HepG2 (cell line): ENCODE results near the gene KSR1. TPM values are rescaled to one million over a fixed set of nuclear protein-coding genes. Genes with fewer than 3 reads are reported as not detected.

Experiments
- ATAC-seq: fragments of 200-7000 bp; cut with Tn5 transposase; 3 replicates; pipeline ENCODE4 v1.9.1; 2020; ENCODE audit warnings: mild to moderate bottlenecking, moderate library complexity
- BruUV-seq: library from RNA; stranded (reverse); fragments of 400-500 nt; replicated peaks from 2 replicates; lab custom pipeline; 2021; lab: Mats Ljungman, UMichigan
- CTCF ChIA-PET: fragments of 300-600 bp; formaldehyde crosslinking; extraction: SDS; loops from one replicate; lab custom pipeline; 2021; ENCODE audit warnings: low total read pairs, inconsistent platforms, low intra/inter-chr PET ratio; lab: Yijun Ruan, JAX
- POLR2A ChIA-PET: fragments of 350-600 bp; sonication (Branson Sonifier 250); formaldehyde crosslinking; loops from one replicate; lab custom pipeline; 2020; ENCODE audit warnings: antibody characterized with exemption, inconsistent platforms; lab: Yijun Ruan, JAX
- DNase-seq: peaks from one replicate; pipeline ENCODE4 v3.0.0-alpha.2; 2015; ENCODE audit warnings: low spot score
- FAIRE-seq: peaks from 3 replicates; lab custom pipeline; 2011; peaks lifted over from hg19 to GRCh38; lab: Jason Lieb, UNC
- H2AFZ ChIP-seq: one replicate; pipeline ENCODE4 v1.6.1; 2011; ENCODE audit warnings: low read length, inconsistent platforms
- H3K27ac ChIP-seq: fragments of 300-600 bp; 3 replicates; pipeline ENCODE4 v1.8.0; 2011; ENCODE audit warnings: mixed run types, mild to moderate bottlenecking, mixed read lengths, low read length, inconsistent platforms; ENCODE audit not compliant: insufficient read depth; ENCODE audit errors: extremely low read length
- H3K27me3 ChIP-seq, 2 experiments: fragments of 200-600 bp in 1 of 2; 2 replicates in 1 of 2; 3 replicates in 1 of 2; pipeline versions ENCODE4 v1.6.0 to v1.8.0; 2011; ENCODE audit warnings: low read length in 2 of 2, mild to moderate bottlenecking in 2 of 2, moderate library complexity in 2 of 2, inconsistent platforms in 1 of 2; ENCODE audit not compliant: insufficient read depth in 2 of 2, control insufficient read depth in 1 of 2
- H3K36me3 ChIP-seq, 2 experiments: fragments of 200-600 bp in 1 of 2; replicated peaks in 1 of 2; 2 replicates in 1 of 2; 3 replicates in 1 of 2; pipeline versions ENCODE4 v1.5.1 to v1.8.0; 2011; ENCODE audit warnings: low read length in 2 of 2, inconsistent platforms in 1 of 2; ENCODE audit not compliant: insufficient read depth in 2 of 2, control insufficient read depth in 1 of 2
- H3K4me1 ChIP-seq: 2 replicates; pipeline ENCODE4 v1.5.1; 2012; ENCODE audit warnings: low read length, inconsistent platforms; ENCODE audit not compliant: insufficient read depth
- H3K4me2 ChIP-seq: 2 replicates; pipeline ENCODE4 v1.6.0; 2011; ENCODE audit warnings: low read depth, low read length, inconsistent platforms
- H3K4me3 ChIP-seq, 3 experiments: fragments of 200-600 bp in 1 of 3; sonication (generic), shearing (Covaris generic) in 1 of 3; replicated peaks in 1 of 3; 2 replicates each; pipeline ENCODE4 v1.5.1; 2011 to 2016; ENCODE audit warnings: low read length in 3 of 3, inconsistent platforms in 2 of 3, low read depth in 2 of 3, mild to moderate bottlenecking in 2 of 3, control low read depth in 1 of 3, mixed read lengths in 1 of 3; ENCODE audit not compliant: insufficient read depth in 1 of 3
- H3K79me2 ChIP-seq: one replicate; pipeline ENCODE4 v1.6.1; 2011; ENCODE audit warnings: low read length, inconsistent platforms; ENCODE audit not compliant: insufficient read depth
- H3K9ac ChIP-seq: 2 replicates; pipeline ENCODE4 v1.6.0; 2011; ENCODE audit warnings: mild to moderate bottlenecking, low read depth, low read length, inconsistent platforms; ENCODE audit not compliant: insufficient read depth
- H3K9me3 ChIP-seq: 2 replicates; pipeline ENCODE4 v1.5.1; 2012; ENCODE audit warnings: mild to moderate bottlenecking, low read length
- H4K20me1 ChIP-seq: 2 replicates; pipeline ENCODE4 v1.6.0; 2011; ENCODE audit warnings: inconsistent platforms, mild to moderate bottlenecking, low read length, moderate library complexity; ENCODE audit not compliant: insufficient read depth
- ERF ChIP-seq: IDR thresholded peaks from 2 replicates; pipeline ENCODE4 v1.6.1; 2018; ENCODE audit warnings: missing biosample characterization, missing genetic modification reagents
- FOSL2 ChIP-seq: sonication (generic); formaldehyde crosslinking; IDR thresholded peaks from 2 replicates; pipeline ENCODE4 v1.4.0; 2020; ENCODE audit warnings: missing genetic modification reagents
- FOXP1 ChIP-seq, 2 experiments: fragments of 450-650 bp in 1 of 2; IDR thresholded peaks; 2 replicates each; pipeline ENCODE4 v1.6.1; 2017 to 2018; ENCODE audit warnings: antibody characterized with exemption in 1 of 2
- KLF13 ChIP-seq: sonication (generic); formaldehyde crosslinking; IDR thresholded peaks from 2 replicates; pipeline ENCODE4 v1.4.0; 2020; ENCODE audit warnings: mild to moderate bottlenecking, missing genetic modification reagents
- NFE2L1 ChIP-seq: sonication (generic); formaldehyde crosslinking; IDR thresholded peaks from 2 replicates; pipeline ENCODE4 v1.4.0; 2020; ENCODE audit warnings: missing genetic modification reagents, mild to moderate bottlenecking, borderline replicate concordance
- NR2C2 ChIP-seq: sonication (generic); formaldehyde crosslinking; IDR thresholded peaks from 2 replicates; pipeline ENCODE4 v1.4.0; 2020; ENCODE audit warnings: missing genetic modification reagents, mild to moderate bottlenecking, moderate library complexity, borderline replicate concordance
- RAD21 ChIP-seq: fragments of 450-650 bp; formaldehyde crosslinking; IDR thresholded peaks from 2 replicates; pipeline ENCODE4 v1.5.0; 2020; ENCODE audit warnings: mild to moderate bottlenecking
- RFXANK ChIP-seq: IDR thresholded peaks from 2 replicates; pipeline ENCODE4 v1.6.1; 2016
- SAFB2 ChIP-seq: sonication (generic); formaldehyde crosslinking; IDR thresholded peaks from 2 replicates; pipeline ENCODE4 v1.5.1; 2020; ENCODE audit warnings: missing genetic modification reagents, low read depth, mild to moderate bottlenecking, borderline replicate concordance
- ZBTB8A ChIP-seq: sonication (generic); formaldehyde crosslinking; IDR thresholded peaks from 2 replicates; pipeline ENCODE4 v1.4.0; 2020; ENCODE audit warnings: mild to moderate bottlenecking, low read depth, missing genetic modification reagents, borderline replicate concordance
- ZC3H4 ChIP-seq: sonication (generic); formaldehyde crosslinking; IDR thresholded peaks from 2 replicates; pipeline ENCODE4 v1.4.0; 2020; ENCODE audit warnings: missing genetic modification reagents, borderline replicate concordance
- ZFP36L2 ChIP-seq: sonication (generic); formaldehyde crosslinking; IDR thresholded peaks from 2 replicates; pipeline ENCODE4 v1.4.0; 2020; ENCODE audit warnings: missing genetic modification reagents
- ZNF124 ChIP-seq: sonication (generic); formaldehyde crosslinking; IDR thresholded peaks from 2 replicates; pipeline ENCODE4 v1.4.0; 2020; ENCODE audit warnings: missing genetic modification reagents
- ZNF432 ChIP-seq: sonication (generic); formaldehyde crosslinking; IDR thresholded peaks from 2 replicates; pipeline ENCODE4 v1.5.0; 2020; ENCODE audit warnings: missing genetic modification reagents, mild to moderate bottlenecking, borderline replicate concordance
- ZNF781 ChIP-seq: sonication (generic); formaldehyde crosslinking; IDR thresholded peaks from 2 replicates; pipeline ENCODE4 v1.5.1; 2020; ENCODE audit warnings: borderline replicate concordance, mild to moderate bottlenecking, missing genetic modification reagents; ENCODE audit errors: not compliant biosample characterization
- WGBS: methylation state at CpG from one replicate; pipeline ENCODE4 v1.1.6; 2017; ENCODE audit warnings: low lambda C conversion rate; 5-methylcytosine and 5-hydroxymethylcytosine counted together
- in situ Hi-C: cut with HindIII; loops from 2 replicates; pipeline ENCODE4 v1.10.0; 2017; ENCODE audit warnings: low pct_unique_long_range_greater_than_20kb; ENCODE audit not compliant: extremely low pct_ligation_motif_present
- intact Hi-C: fragments of 100-400 bp; cut with micrococcal nuclease; formaldehyde crosslinking; loops from one replicate; pipeline ENCODE4 v1.10.0; 2022; ENCODE audit not compliant: unreplicated experiment
- polyA plus RNA-seq, 8 experiments: library from polyadenylated mRNA; depleted of rRNA in 3 of 8; stranded (reverse) in 7 of 8; unstranded in 1 of 8; fragments of >200 nt; fragmentation: Illumina TruSeq in 4 of 8; extraction: Trizol in 4 of 8; gene quantifications; 2 replicates each; pipeline versions ENCODE4 v1.2.1 to v1.2.3, GENCODE V29; 2011 to 2016; ENCODE audit warnings: low read depth in 4 of 8, missing spikeins in 1 of 8, mixed read lengths in 1 of 8; ENCODE audit not compliant: insufficient read depth in 1 of 8
- total RNA-seq, 5 experiments: library from RNA; depleted of rRNA; stranded (reverse); fragments of >200 nt; fragmentation: Illumina TruSeq; extraction: Trizol; gene quantifications; 2 replicates each; pipeline ENCODE4 v1.2.3, GENCODE V29; 2016; ENCODE audit warnings: low read depth in 1 of 5
- TF ChIP-seq, protein P1 (sequence below): IDR thresholded peaks from 2 replicates; pipeline ENCODE4 v1.6.1; 2016
- TF ChIP-seq, protein P2 (sequence below): sonication (generic); formaldehyde crosslinking; IDR thresholded peaks from 2 replicates; pipeline ENCODE4 v1.8.0; 2022; ENCODE audit warnings: low read depth, missing genetic modification reagents
- TF ChIP-seq, protein P3 (sequence below): sonication (generic); formaldehyde crosslinking; IDR thresholded peaks from 2 replicates; pipeline ENCODE4 v1.8.1; 2023; ENCODE audit warnings: missing genetic modification reagents, mild to moderate bottlenecking, borderline replicate concordance
- TF ChIP-seq, protein P4 (sequence below): fragments of 450-650 bp; IDR thresholded peaks from 2 replicates; pipeline ENCODE4 v1.6.1; 2017; ENCODE audit warnings: mild to moderate bottlenecking
- TF ChIP-seq, protein P5 (sequence below): sonication (generic); formaldehyde crosslinking; IDR thresholded peaks from 2 replicates; pipeline ENCODE4 v1.4.0; 2020; ENCODE audit warnings: mild to moderate bottlenecking, low read depth, missing genetic modification reagents

Gene KSR1
- total and polyA plus RNA-seq, 2 of the 13 experiments (the other 11 are each of a cell fraction or from before 2014, with no cell fraction given): 10.1 to 16.6 TPM

DNA sequence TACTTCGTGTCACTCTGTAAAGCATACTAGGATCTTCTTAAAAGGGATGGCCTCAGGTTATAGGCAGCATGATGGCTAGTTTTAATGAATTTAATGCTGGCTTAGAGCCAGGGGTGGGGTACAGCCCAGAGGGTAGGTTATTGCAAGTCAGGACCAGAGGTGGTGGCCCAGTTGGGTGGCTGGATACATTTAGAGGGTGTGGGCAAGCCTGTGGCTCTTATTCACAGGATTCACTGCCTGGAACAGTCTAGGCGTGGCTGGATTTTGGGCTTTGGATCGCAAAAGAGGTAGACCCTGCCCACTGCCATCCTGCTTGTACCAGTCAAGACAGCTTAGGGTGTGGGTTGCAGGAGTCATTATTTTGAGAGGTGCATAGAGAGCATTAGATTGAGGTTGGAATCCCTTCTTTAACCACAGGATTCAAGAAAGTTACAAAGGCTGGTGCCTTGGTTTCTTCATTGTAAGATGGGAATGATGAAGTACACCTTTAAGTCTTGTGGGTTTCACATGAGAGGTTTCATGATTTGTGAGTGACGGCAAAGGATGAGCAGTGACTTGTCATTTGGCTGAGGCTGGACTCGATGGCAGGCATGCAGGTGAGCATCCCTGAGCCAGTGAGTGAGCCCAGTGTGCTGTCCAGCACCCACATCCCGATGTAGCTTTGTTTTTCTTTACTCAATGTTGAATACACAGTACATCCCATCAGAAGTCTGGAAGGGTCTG lies 85.2 kb downstream of the KSR1 start:
- no peaks in the 10 kb centered on the region for H3K36me3 ChIP-seq
- H3K4me3 ChIP-seq: no peak overlapping the region
- H3K27me3 ChIP-seq: no peaks in the 10 kb centered on the region
- TF ChIP-seq, protein P1, sequence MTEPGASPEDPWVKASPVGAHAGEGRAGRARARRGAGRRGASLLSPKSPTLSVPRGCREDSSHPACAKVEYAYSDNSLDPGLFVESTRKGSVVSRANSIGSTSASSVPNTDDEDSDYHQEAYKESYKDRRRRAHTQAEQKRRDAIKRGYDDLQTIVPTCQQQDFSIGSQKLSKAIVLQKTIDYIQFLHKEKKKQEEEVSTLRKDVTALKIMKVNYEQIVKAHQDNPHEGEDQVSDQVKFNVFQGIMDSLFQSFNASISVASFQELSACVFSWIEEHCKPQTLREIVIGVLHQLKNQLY: no peak
- TF ChIP-seq ZNF781 (CRISPR knock-in tag) (no peak), NR2C2 (CRISPR knock-in tag) (no peak), RAD21 (CRISPR knock-in tag) (no peak), ZNF124 (CRISPR knock-in tag) (no peak), ZNF432 (CRISPR knock-in tag) (no peak), ZC3H4 (no peak), ERF (CRISPR knock-in tag) (no peak), FOXP1 (IDR thresholded peaks at IDR 0.05) (no peak), FOXP1 (CRISPR knock-in tag; IDR thresholded peaks at IDR 0.05) (no peak), RFXANK (CRISPR knock-in tag) (no peak), SAFB2 (CRISPR knock-in tag) (no peak), ZBTB8A (CRISPR knock-in tag) (no peak), FOSL2 (CRISPR knock-in tag) (no peak), KLF13 (CRISPR knock-in tag) (no peak), ZFP36L2 (CRISPR knock-in tag) (no peak), NFE2L1 (CRISPR knock-in tag) (no peak)
- TF ChIP-seq, protein P2, sequence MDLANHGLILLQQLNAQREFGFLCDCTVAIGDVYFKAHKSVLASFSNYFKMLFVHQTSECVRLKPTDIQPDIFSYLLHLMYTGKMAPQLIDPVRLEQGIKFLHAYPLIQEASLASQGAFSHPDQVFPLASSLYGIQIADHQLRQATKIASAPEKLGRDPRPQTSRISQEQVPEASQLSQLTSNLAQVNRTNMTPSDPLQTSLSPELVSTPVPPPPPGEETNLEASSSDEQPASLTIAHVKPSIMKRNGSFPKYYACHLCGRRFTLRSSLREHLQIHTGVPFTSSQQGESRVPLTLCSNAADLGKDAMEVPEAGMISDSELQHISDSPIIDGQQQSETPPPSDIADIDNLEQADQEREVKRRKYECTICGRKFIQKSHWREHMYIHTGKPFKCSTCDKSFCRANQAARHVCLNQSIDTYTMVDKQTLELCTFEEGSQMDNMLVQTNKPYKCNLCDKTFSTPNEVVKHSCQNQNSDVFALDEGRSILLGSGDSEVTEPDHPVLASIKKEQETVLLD (CRISPR knock-in tag): no peak
- TF ChIP-seq, protein P3, sequence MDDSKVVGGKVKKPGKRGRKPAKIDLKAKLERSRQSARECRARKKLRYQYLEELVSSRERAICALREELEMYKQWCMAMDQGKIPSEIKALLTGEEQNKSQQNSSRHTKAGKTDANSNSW (CRISPR knock-in tag): no peak
- TF ChIP-seq, protein P4, sequence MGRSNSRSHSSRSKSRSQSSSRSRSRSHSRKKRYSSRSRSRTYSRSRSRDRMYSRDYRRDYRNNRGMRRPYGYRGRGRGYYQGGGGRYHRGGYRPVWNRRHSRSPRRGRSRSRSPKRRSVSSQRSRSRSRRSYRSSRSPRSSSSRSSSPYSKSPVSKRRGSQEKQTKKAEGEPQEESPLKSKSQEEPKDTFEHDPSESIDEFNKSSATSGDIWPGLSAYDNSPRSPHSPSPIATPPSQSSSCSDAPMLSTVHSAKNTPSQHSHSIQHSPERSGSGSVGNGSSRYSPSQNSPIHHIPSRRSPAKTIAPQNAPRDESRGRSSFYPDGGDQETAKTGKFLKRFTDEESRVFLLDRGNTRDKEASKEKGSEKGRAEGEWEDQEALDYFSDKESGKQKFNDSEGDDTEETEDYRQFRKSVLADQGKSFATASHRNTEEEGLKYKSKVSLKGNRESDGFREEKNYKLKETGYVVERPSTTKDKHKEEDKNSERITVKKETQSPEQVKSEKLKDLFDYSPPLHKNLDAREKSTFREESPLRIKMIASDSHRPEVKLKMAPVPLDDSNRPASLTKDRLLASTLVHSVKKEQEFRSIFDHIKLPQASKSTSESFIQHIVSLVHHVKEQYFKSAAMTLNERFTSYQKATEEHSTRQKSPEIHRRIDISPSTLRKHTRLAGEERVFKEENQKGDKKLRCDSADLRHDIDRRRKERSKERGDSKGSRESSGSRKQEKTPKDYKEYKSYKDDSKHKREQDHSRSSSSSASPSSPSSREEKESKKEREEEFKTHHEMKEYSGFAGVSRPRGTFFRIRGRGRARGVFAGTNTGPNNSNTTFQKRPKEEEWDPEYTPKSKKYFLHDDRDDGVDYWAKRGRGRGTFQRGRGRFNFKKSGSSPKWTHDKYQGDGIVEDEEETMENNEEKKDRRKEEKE: no peak
- TF ChIP-seq, protein P5, sequence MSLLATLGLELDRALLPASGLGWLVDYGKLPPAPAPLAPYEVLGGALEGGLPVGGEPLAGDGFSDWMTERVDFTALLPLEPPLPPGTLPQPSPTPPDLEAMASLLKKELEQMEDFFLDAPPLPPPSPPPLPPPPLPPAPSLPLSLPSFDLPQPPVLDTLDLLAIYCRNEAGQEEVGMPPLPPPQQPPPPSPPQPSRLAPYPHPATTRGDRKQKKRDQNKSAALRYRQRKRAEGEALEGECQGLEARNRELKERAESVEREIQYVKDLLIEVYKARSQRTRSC (CRISPR knock-in tag): no peak
- intact Hi-C loops (no loop called here), in situ Hi-C loops (no loop called here)
- no peaks in the 10 kb centered on the region for H3K9me3 ChIP-seq
- ATAC-seq (no peak), FAIRE-seq (no peak), DNase-seq (no peak)
- no TSS peak for BruUV-seq
- H4K20me1 ChIP-seq: peaks cover 4% of the 10 kb centered on the region; the same call in 1 of the 2 replicates
- ChIA-PET CTCF (no interaction called here), POLR2A (interaction anchor here (1.3 to 2.0 kb wide), 7 partner anchors 8 to 81 kb away, joined by 4 to 13 read pairs (median 10); no protein-coding TSS in a partner anchor)
- no peak overlapping the region for H3K4me2 ChIP-seq
- H2AFZ ChIP-seq: no peak overlapping the region
- H3K4me1 ChIP-seq: peaks cover 73% of the 10 kb centered on the region
- H3K79me2 ChIP-seq: peaks cover 26% of the 10 kb centered on the region
- H3K27ac ChIP-seq: no peak overlapping the region
- H3K9ac ChIP-seq: no peak overlapping the region
- 95% methylated on average over 6 of the region's 6 CpGs for WGBS
